Liver (tissue), 9 donors: ENCODE results near the gene COL12A1. TPM values are rescaled to one million over a fixed set of nuclear protein-coding genes. Genes with fewer than 3 reads are reported as not detected.

ENCODE experiments used
- DNase-seq: peaks from one replicate; pipeline ENCODE4 v3.0.0-alpha.2; 2017; ENCODE audit warnings: low spot score
- H3K27ac ChIP-seq, 2 donors: one replicate each; pipeline ENCODE4 v1.7.0; 2013; ENCODE audit warnings: inconsistent platforms in 2 of 2, low read length in 2 of 2, control low read depth in 1 of 2, low read depth in 1 of 2, mild to moderate bottlenecking in 1 of 2
- H3K27me3 ChIP-seq, 4 donors: one replicate each; pipeline versions ENCODE4 v1.6.1 to v1.7.0; 2013; ENCODE audit warnings: low read length in 3 of 4, inconsistent platforms in 1 of 4, mild to moderate bottlenecking in 1 of 4, moderate library complexity in 1 of 4; ENCODE audit not compliant: control insufficient read depth in 4 of 4, insufficient read depth in 4 of 4
- H3K36me3 ChIP-seq, 4 donors: one replicate each; pipeline versions ENCODE4 v1.6.1 to v1.7.0; 2013; ENCODE audit warnings: low read length in 3 of 4, mild to moderate bottlenecking in 3 of 4, low read depth in 1 of 4, moderate library complexity in 1 of 4; ENCODE audit not compliant: control insufficient read depth in 4 of 4, insufficient read depth in 3 of 4
- H3K4me1 ChIP-seq, 4 donors: one replicate each; pipeline versions ENCODE4 v1.6.1 to v1.7.0; 2013; ENCODE audit warnings: low read length in 3 of 4, mild to moderate bottlenecking in 3 of 4, moderate library complexity in 1 of 4; ENCODE audit not compliant: control insufficient read depth in 4 of 4, insufficient read depth in 4 of 4
- H3K4me3 ChIP-seq, 3 donors: one replicate each; pipeline versions ENCODE4 v1.6.1 to v1.7.0; 2013; ENCODE audit warnings: low read length in 3 of 3, control low read depth in 1 of 3, low read depth in 1 of 3, mild to moderate bottlenecking in 1 of 3
- H3K9ac ChIP-seq, 2 donors: one replicate each; pipeline ENCODE4 v1.7.0; 2013; ENCODE audit warnings: low read length in 2 of 2, mild to moderate bottlenecking in 2 of 2, moderate library complexity in 2 of 2, control low read depth in 1 of 2, low read depth in 1 of 2
- H3K9me3 ChIP-seq, 4 donors: one replicate each; pipeline versions ENCODE4 v1.6.1 to v1.7.0; 2013; ENCODE audit warnings: low read length in 3 of 4; ENCODE audit not compliant: control insufficient read depth in 4 of 4
- CTCF ChIP-seq: fragments of 150-350 bp; IDR thresholded peaks from 2 replicates; pipeline ENCODE4 v1.5.1; 2017; ENCODE audit warnings: improper control_type of control experiment, low read depth, low read length; ENCODE audit not compliant: missing input control
- EGR1 ChIP-seq, 2 donors: IDR thresholded peaks; 2 replicates each; pipeline ENCODE4 v1.6.1; 2016 to 2018; ENCODE audit warnings: antibody characterized with exemption in 2 of 2, low read depth in 2 of 2
- FOXA1 ChIP-seq: IDR thresholded peaks from 2 replicates; pipeline ENCODE4 v1.6.1; 2016; ENCODE audit warnings: antibody characterized with exemption
- FOXA2 ChIP-seq: IDR thresholded peaks from 2 replicates; pipeline ENCODE4 v1.6.1; 2016; ENCODE audit warnings: antibody characterized with exemption
- GABPA ChIP-seq, 2 donors: IDR thresholded peaks in 1 of 2; conservative IDR thresholded peaks in 1 of 2; 2 replicates each; pipeline ENCODE4 v1.6.1; 2016; ENCODE audit warnings: antibody characterized with exemption in 2 of 2, mild to moderate bottlenecking in 1 of 2, moderate library complexity in 1 of 2
- HNF4A ChIP-seq, 2 donors: conservative IDR thresholded peaks; 2 replicates each; pipeline ENCODE4 v1.6.1; 2016; ENCODE audit warnings: antibody characterized with exemption in 2 of 2, mild to moderate bottlenecking in 2 of 2
- JUND ChIP-seq, 2 donors: IDR thresholded peaks; 2 replicates each; pipeline ENCODE4 v1.6.1; 2016; ENCODE audit warnings: antibody characterized with exemption in 2 of 2
- MAX ChIP-seq: IDR thresholded peaks from 2 replicates; pipeline ENCODE4 v1.6.1; 2016; ENCODE audit warnings: antibody characterized with exemption
- NR2F2 ChIP-seq: IDR thresholded peaks from 2 replicates; pipeline ENCODE4 v1.6.1; 2016; ENCODE audit warnings: antibody characterized with exemption
- RXRA ChIP-seq, 2 donors: IDR thresholded peaks; 2 replicates each; pipeline ENCODE4 v1.6.1; 2017 to 2018; ENCODE audit warnings: antibody characterized with exemption in 2 of 2, mild to moderate bottlenecking in 1 of 2
- SP1 ChIP-seq: IDR thresholded peaks from 2 replicates; pipeline ENCODE4 v1.6.1; 2018; ENCODE audit warnings: antibody characterized with exemption, mild to moderate bottlenecking
- TAF1 ChIP-seq: conservative IDR thresholded peaks from 2 replicates; pipeline ENCODE4 v1.6.1; 2016; ENCODE audit warnings: antibody characterized with exemption, mild to moderate bottlenecking
- YY1 ChIP-seq: IDR thresholded peaks from 2 replicates; pipeline ENCODE4 v1.6.1; 2016; ENCODE audit warnings: antibody characterized with exemption, mild to moderate bottlenecking
- whole genome bisulfite sequencing: extraction: QIAGEN DNeasy Blood & Tissue Kit; methylation state at CpG from one replicate; pipeline ENCODE4 v1.1.7; 2013; 5-methylcytosine and 5-hydroxymethylcytosine counted together
- polyA plus RNA-seq, 2 donors: library from polyadenylated mRNA; stranded (reverse) in 1 of 2; unstranded in 1 of 2; fragments of 200-250 nt in 1 of 2; fragments of >200 nt in 1 of 2; fragmentation: Nextera tagmentation in 1 of 2; extraction: Ambion mirVana in 1 of 2; gene quantifications; one replicate each; pipeline versions ENCODE4 v1.2.1 to v1.2.3, GENCODE V29; 2013 to 2015
- total RNA-seq, 2 donors: library from RNA; depleted of rRNA; stranded (reverse); fragments of >200 nt; gene quantifications; one replicate each; pipeline ENCODE4 v1.2.3, GENCODE V29; 2014
- TF ChIP-seq, protein P1 (sequence below): IDR thresholded peaks from 2 replicates; pipeline ENCODE4 v1.6.1; 2016; ENCODE audit warnings: antibody characterized with exemption, mild to moderate bottlenecking
- TF ChIP-seq, protein P2 (sequence below): IDR thresholded peaks from 2 replicates; pipeline ENCODE4 v1.6.1; 2016; ENCODE audit warnings: antibody characterized with exemption
- donor health status: healthy.
- donor health status: healthy.
- donor health status: healthy.
- donor health status: healthy.
- donor health status: healthy.

COL12A1 gene
- total and polyA plus RNA-seq, 4 donors, result 0.15 to 5.1 (median 1.8) TPM

- WGBS, result 83% methylated on average over 2 of the region's 2 CpGs
- no peak for DNase-seq
- TF ChIP-seq MAX (no peak), FOXA2 (no peak)
- Histone ChIP-seq H3K4me3 (no peak overlapping the region), H3K4me1 (peaks cover 9 to 36% (median 27%) of the 10 kb centered on the region in 4 donors), H3K9me3 (no peaks in the 10 kb centered on the region), H3K27ac (peak overlapping the region; percentile 17 to 87), H3K36me3 (no peaks in the 10 kb centered on the region), H3K27me3 (no peaks in the 10 kb centered on the region), H3K9ac (no peak overlapping the region)
Measured at GRCh38 chr6:75223428-75223827, 17.6 kb upstream of the COL12A1 start.

GRCh38 chr6:75222261-75222660, 16.4 kb upstream of the COL12A1 start:
- Histone ChIP-seq H3K36me3 (no peaks in the 10 kb centered on the region), H3K9me3 (no peaks in the 10 kb centered on the region), H3K4me1 (peaks cover 9 to 36% (median 27%) of the 10 kb centered on the region in 4 donors), H3K27ac (no peak overlapping the region), H3K9ac (no peak overlapping the region), H3K27me3 (no peaks in the 10 kb centered on the region), H3K4me3 (no peak overlapping the region)
- DNase-seq, result no peak
- no peak for TF ChIP-seq CTCF
- TF ChIP-seq FOXA1, result no peak
- TF ChIP-seq, protein P1, sequence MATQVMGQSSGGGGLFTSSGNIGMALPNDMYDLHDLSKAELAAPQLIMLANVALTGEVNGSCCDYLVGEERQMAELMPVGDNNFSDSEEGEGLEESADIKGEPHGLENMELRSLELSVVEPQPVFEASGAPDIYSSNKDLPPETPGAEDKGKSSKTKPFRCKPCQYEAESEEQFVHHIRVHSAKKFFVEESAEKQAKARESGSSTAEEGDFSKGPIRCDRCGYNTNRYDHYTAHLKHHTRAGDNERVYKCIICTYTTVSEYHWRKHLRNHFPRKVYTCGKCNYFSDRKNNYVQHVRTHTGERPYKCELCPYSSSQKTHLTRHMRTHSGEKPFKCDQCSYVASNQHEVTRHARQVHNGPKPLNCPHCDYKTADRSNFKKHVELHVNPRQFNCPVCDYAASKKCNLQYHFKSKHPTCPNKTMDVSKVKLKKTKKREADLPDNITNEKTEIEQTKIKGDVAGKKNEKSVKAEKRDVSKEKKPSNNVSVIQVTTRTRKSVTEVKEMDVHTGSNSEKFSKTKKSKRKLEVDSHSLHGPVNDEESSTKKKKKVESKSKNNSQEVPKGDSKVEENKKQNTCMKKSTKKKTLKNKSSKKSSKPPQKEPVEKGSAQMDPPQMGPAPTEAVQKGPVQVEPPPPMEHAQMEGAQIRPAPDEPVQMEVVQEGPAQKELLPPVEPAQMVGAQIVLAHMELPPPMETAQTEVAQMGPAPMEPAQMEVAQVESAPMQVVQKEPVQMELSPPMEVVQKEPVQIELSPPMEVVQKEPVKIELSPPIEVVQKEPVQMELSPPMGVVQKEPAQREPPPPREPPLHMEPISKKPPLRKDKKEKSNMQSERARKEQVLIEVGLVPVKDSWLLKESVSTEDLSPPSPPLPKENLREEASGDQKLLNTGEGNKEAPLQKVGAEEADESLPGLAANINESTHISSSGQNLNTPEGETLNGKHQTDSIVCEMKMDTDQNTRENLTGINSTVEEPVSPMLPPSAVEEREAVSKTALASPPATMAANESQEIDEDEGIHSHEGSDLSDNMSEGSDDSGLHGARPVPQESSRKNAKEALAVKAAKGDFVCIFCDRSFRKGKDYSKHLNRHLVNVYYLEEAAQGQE, result no peak
- no peak for TF ChIP-seq YY1
- peak in 1 of 2 donors; percentile 20 for TF ChIP-seq RXRA (IDR thresholded peaks at IDR 0.05)
- TF ChIP-seq HNF4A (conservative IDR thresholded peaks at IDR 0.05), result no peak
- TF ChIP-seq, protein P2, sequence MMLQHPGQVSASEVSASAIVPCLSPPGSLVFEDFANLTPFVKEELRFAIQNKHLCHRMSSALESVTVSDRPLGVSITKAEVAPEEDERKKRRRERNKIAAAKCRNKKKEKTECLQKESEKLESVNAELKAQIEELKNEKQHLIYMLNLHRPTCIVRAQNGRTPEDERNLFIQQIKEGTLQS, result no peak
- no peak for TF ChIP-seq NR2F2
- no peak for TF ChIP-seq EGR1 (IDR thresholded peaks at IDR 0.05; ENCODE audit: low read depth in 2 of 2)
- no peak for TF ChIP-seq TAF1
- peak; percentile 17 for TF ChIP-seq SP1
- TF ChIP-seq MAX, result no peak
- no peak for TF ChIP-seq FOXA2

DNA sequence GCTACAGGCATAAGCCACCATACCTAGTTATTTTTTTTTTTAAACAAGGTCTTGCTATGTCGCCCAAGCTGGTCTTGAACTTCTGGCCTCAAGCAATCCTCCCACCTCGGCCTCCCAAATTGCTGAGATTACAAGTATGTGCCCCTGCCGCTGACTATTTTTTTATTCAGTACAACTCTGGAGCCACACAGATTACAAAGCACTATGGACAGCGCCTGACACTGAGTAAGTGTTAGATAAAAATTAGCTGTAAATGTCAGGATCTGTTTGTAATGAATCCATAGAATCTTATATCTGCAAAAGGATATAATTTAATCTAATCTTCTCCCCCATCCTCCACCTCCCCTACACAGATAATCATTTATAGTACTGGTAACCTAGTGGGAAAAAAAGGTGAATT, 15.3 kb upstream of the COL12A1 start:
- Histone ChIP-seq H3K4me3 (no peak overlapping the region), H3K9me3 (no peaks in the 10 kb centered on the region), H3K27me3 (no peaks in the 10 kb centered on the region), H3K36me3 (no peaks in the 10 kb centered on the region), H3K4me1 (peaks cover 8 to 30% (median 24%) of the 10 kb centered on the region in 4 donors), H3K9ac (no peak overlapping the region), H3K27ac (no peak overlapping the region)
- WGBS, result 92% methylated on average over 4 of the region's 4 CpGs
- no peak for DNase-seq
- TF ChIP-seq RXRA (IDR thresholded peaks at IDR 0.05) (no peak), SP1 (no peak), JUND (IDR thresholded peaks at IDR 0.05) (no peak), EGR1 (IDR thresholded peaks at IDR 0.05; ENCODE audit: low read depth in 2 of 2) (no peak), GABPA (IDR thresholded peaks at IDR 0.05 in 1 of 2, conservative IDR thresholded peaks at IDR 0.05 in 1 of 2) (no peak), YY1 (no peak), FOXA2 (no peak), CTCF (no peak)
- TF ChIP-seq, protein P2, result no peak
